HepG2 (cell line): ENCODE measurements around the gene OAS3. TPM values are rescaled to one million over a fixed set of nuclear protein-coding genes. Genes with fewer than 3 reads are reported as not detected.

ENCODE experiments used
- BRF2 ChIP-seq: sonication (generic); formaldehyde crosslinking; IDR thresholded peaks from 2 replicates; pipeline ENCODE4 v1.8.1; 2022; ENCODE audit warnings: mild to moderate bottlenecking, missing genetic modification reagents
- FOXP4 ChIP-seq: sonication (generic); formaldehyde crosslinking; IDR thresholded peaks from 2 replicates; pipeline ENCODE4 v1.4.0; 2020; ENCODE audit warnings: missing genetic modification reagents
- HDAC2 ChIP-seq: sonication (generic); formaldehyde crosslinking; IDR thresholded peaks from 2 replicates; pipeline ENCODE4 v1.4.0; 2020; ENCODE audit warnings: missing genetic modification reagents
- HNF4A ChIP-seq: sonication (generic); formaldehyde crosslinking; IDR thresholded peaks from 2 replicates; pipeline ENCODE4 v1.4.0; 2020; ENCODE audit warnings: missing genetic modification reagents
- KDM5A ChIP-seq: fragments of 200-600 bp; sonication (generic); IDR thresholded peaks from 2 replicates; pipeline ENCODE4 v1.7.0; 2018; ENCODE audit warnings: antibody characterized with exemption, mild to moderate bottlenecking, low read length, borderline replicate concordance
- MAFK ChIP-seq, 2 experiments: IDR thresholded peaks in 1 of 2; conservative IDR thresholded peaks in 1 of 2; 2 replicates each; pipeline ENCODE4 v1.6.1; 2011; ENCODE audit warnings: improper control_type of control experiment in 2 of 2, low read length in 2 of 2
- MAZ ChIP-seq, 2 experiments: sonication (generic) in 1 of 2; formaldehyde crosslinking in 1 of 2; IDR thresholded peaks; 2 replicates each; pipeline versions ENCODE4 v1.5.0 to v1.6.1; 2012 to 2020; ENCODE audit warnings: low read depth in 2 of 2, mild to moderate bottlenecking in 2 of 2, borderline replicate concordance in 1 of 2, improper control_type of control experiment in 1 of 2, low read length in 1 of 2, missing genetic modification reagents in 1 of 2, moderate library complexity in 1 of 2
- SIN3B ChIP-seq: fragments of 150-350 bp; IDR thresholded peaks from 2 replicates; pipeline ENCODE4 v1.6.1; 2014; ENCODE audit warnings: low read length
- ZBTB43 ChIP-seq: sonication (generic); formaldehyde crosslinking; conservative IDR thresholded peaks from 2 replicates; pipeline ENCODE4 v1.4.0; 2020; ENCODE audit warnings: missing genetic modification reagents
- ZHX1 ChIP-seq: sonication (generic); formaldehyde crosslinking; IDR thresholded peaks from 2 replicates; pipeline ENCODE4 v1.8.1; 2022; ENCODE audit warnings: low read depth, mild to moderate bottlenecking, missing genetic modification reagents
- ZNF563 ChIP-seq: sonication (generic); formaldehyde crosslinking; IDR thresholded peaks from 2 replicates; pipeline ENCODE4 v1.8.0; 2022; ENCODE audit warnings: mild to moderate bottlenecking, moderate library complexity, missing genetic modification reagents
- ZNF644 ChIP-seq: IDR thresholded peaks from 2 replicates; pipeline ENCODE4 v1.6.1; 2016; ENCODE audit warnings: low read depth
- ZNF646 ChIP-seq: sonication (generic); formaldehyde crosslinking; IDR thresholded peaks from 2 replicates; pipeline ENCODE4 v1.9.0; 2021; ENCODE audit warnings: mild to moderate bottlenecking, missing genetic modification reagents
- ZNF740 ChIP-seq: sonication (generic); formaldehyde crosslinking; IDR thresholded peaks from 2 replicates; pipeline ENCODE4 v1.4.0; 2020; ENCODE audit warnings: missing genetic modification reagents
- ZNF761 ChIP-seq: sonication (generic); formaldehyde crosslinking; conservative IDR thresholded peaks from 2 replicates; pipeline ENCODE4 v1.4.0; 2020; ENCODE audit warnings: mild to moderate bottlenecking, missing genetic modification reagents
- polyA plus RNA-seq, 8 experiments: library from polyadenylated mRNA; depleted of rRNA in 3 of 8; stranded (reverse) in 7 of 8; unstranded in 1 of 8; fragments of >200 nt; fragmentation: Illumina TruSeq in 4 of 8; extraction: Trizol in 4 of 8; gene quantifications; 2 replicates each; pipeline versions ENCODE4 v1.2.1 to v1.2.3, GENCODE V29; 2011 to 2016; ENCODE audit warnings: low read depth in 4 of 8, missing spikeins in 1 of 8, mixed read lengths in 1 of 8; ENCODE audit not compliant: insufficient read depth in 1 of 8
- total RNA-seq, 5 experiments: library from RNA; depleted of rRNA; stranded (reverse); fragments of >200 nt; fragmentation: Illumina TruSeq; extraction: Trizol; gene quantifications; 2 replicates each; pipeline ENCODE4 v1.2.3, GENCODE V29; 2016; ENCODE audit warnings: low read depth in 1 of 5

OAS3 gene
- total and polyA plus RNA-seq, 2 of the 13 experiments (the other 11 are each of a cell fraction or from before 2014, with no cell fraction given), result 4.8 to 10.5 TPM

- TF ChIP-seq HNF4A (peak; percentile 59), ZNF740 (CRISPR knock-in tag) (no peak), BRF2 (CRISPR knock-in tag) (no peak), FOXP4 (CRISPR knock-in tag) (peak; percentile 45; the same call in 1 of the 2 replicates), ZHX1 (CRISPR knock-in tag) (no peak), ZNF563 (CRISPR knock-in tag) (no peak), MAFK (conservative IDR thresholded peaks at IDR 0.05 in 1 of 2, IDR thresholded peaks at IDR 0.05 in 1 of 2; ENCODE audit: low read length in 2 of 2) (no peak), ZBTB43 (CRISPR knock-in tag) (0 out of 2 replicates have a peak, but pooled peaks have one; percentile 28), ZNF644 (CRISPR knock-in tag) (no peak), ZNF646 (CRISPR knock-in tag) (no peak), HDAC2 (CRISPR knock-in tag) (0 out of 2 replicates have a peak, but pooled peaks have one; percentile 24), SIN3B (no peak), ZNF761 (CRISPR knock-in tag) (no peak), MAZ (IDR thresholded peaks at IDR 0.05; ENCODE audit: borderline replicate concordance, low read depth, low read length) (no peak), MAZ (CRISPR knock-in tag; IDR thresholded peaks at IDR 0.05; ENCODE audit: low read depth) (no peak), KDM5A (no peak)
Measured at GRCh38 chr12:112924986-112925385, 13.3 kb upstream of the OAS3 start (continued).
